WERI-Rb-1 (cell line): ENCODE measurements around the gene AJUBA.
"Not testable (repeated sequence)": the region's sequence is repeated elsewhere in the genome, so short reads cannot be mapped to it uniquely, and the experiment has no call there.

Source experiments
- DNase-seq: peaks from one replicate; pipeline ENCODE4 v3.0.0-alpha.2; 2020
- H3K27ac ChIP-seq: fragments of 250-450 bp; sonication (Bioruptor Pico); 2 replicates; pipeline ENCODE4 v1.5.1; 2020; ENCODE audit warnings: mild to moderate bottlenecking, moderate library complexity
- H3K27me3 ChIP-seq: fragments of 250-450 bp; sonication (Bioruptor Pico); 2 replicates; pipeline ENCODE4 v1.5.1; 2021; ENCODE audit warnings: mild to moderate bottlenecking, low read depth, moderate library complexity; ENCODE audit not compliant: insufficient read depth, severe bottlenecking
- H3K36me3 ChIP-seq: fragments of 250-450 bp; sonication (Bioruptor Pico); 2 replicates; pipeline ENCODE4 v1.5.1; 2020; ENCODE audit warnings: mild to moderate bottlenecking, moderate library complexity
- H3K4me3 ChIP-seq: 2 replicates; pipeline ENCODE4 v1.5.1; 2011; ENCODE audit warnings: low read depth, mild to moderate bottlenecking, control low read depth, low read length
- H3K9me3 ChIP-seq: fragments of 250-450 bp; sonication (Bioruptor Pico); 2 replicates; pipeline ENCODE4 v1.5.1; 2021; ENCODE audit warnings: mild to moderate bottlenecking, moderate library complexity; ENCODE audit not compliant: severe bottlenecking
- CTCF ChIP-seq: IDR thresholded peaks from 2 replicates; pipeline ENCODE4 v1.5.1; 2011; ENCODE audit warnings: low read depth, mild to moderate bottlenecking, control low read depth, inconsistent platforms, low read length

Gene AJUBA

GRCh38 chr14:23018107-23018506, 35.8 kb upstream of the AJUBA start:
- no peak overlapping the region for H3K27ac ChIP-seq
- H3K27me3 ChIP-seq: no peaks in the 10 kb centered on the region
- no peak overlapping the region for H3K4me3 ChIP-seq
- no peaks in the 10 kb centered on the region for H3K9me3 ChIP-seq
- no peak for TF ChIP-seq CTCF
- no peaks in the 10 kb centered on the region for H3K36me3 ChIP-seq
- no peak for DNase-seq

GRCh38 chr14:23017091-23017490, 34.7 kb upstream of the AJUBA start:
- H3K4me3 ChIP-seq: no peak overlapping the region
- no peaks in the 10 kb centered on the region for H3K9me3 ChIP-seq
- H3K36me3 ChIP-seq: no peaks in the 10 kb centered on the region
- DNase-seq: no peak
- no peak overlapping the region for H3K27ac ChIP-seq
- no peaks in the 10 kb centered on the region for H3K27me3 ChIP-seq
- no peak for TF ChIP-seq CTCF

- no peak overlapping the region for H3K27ac ChIP-seq
- H3K4me3 ChIP-seq: no peak overlapping the region
- DNase-seq: no peak
- no peak for TF ChIP-seq CTCF
- no peaks in the 10 kb centered on the region for H3K9me3 ChIP-seq
- H3K36me3 ChIP-seq: no peaks in the 10 kb centered on the region
- H3K27me3 ChIP-seq: no peaks in the 10 kb centered on the region
Observed at GRCh38 chr14:23015618-23016017, 33.3 kb upstream of the AJUBA start.

DNA sequence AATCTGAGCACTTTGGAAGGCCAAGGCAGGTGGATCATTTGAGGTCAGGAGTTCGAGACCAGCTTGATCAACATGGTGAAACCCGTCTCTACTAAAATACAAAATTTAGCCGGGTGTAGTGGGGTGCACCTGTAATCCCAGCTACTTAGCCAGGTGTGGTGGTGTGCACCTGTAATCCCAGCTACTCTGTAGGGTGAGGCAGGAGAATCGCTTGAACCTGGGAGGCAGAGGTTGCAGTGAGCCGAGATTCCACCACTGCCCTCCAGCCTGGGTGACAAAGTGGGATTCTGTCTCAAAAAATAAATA, 31.4 kb upstream of the AJUBA start:
- not testable (repeated sequence) for DNase-seq, H3K27me3 ChIP-seq, H3K36me3 ChIP-seq, H3K4me3 ChIP-seq, H3K9me3 ChIP-seq, H3K27ac ChIP-seq

GRCh38 chr14:23013054-23013748, 30.9 kb upstream of the AJUBA start:
- Histone ChIP-seq H3K36me3 (no peaks in the 10 kb centered on the region), H3K27ac (no peak overlapping the region), H3K9me3 (no peaks in the 10 kb centered on the region), H3K27me3 (no peaks in the 10 kb centered on the region), H3K4me3 (no peak overlapping the region)
- DNase-seq: no peak
- TF ChIP-seq CTCF: no peak

DNA sequence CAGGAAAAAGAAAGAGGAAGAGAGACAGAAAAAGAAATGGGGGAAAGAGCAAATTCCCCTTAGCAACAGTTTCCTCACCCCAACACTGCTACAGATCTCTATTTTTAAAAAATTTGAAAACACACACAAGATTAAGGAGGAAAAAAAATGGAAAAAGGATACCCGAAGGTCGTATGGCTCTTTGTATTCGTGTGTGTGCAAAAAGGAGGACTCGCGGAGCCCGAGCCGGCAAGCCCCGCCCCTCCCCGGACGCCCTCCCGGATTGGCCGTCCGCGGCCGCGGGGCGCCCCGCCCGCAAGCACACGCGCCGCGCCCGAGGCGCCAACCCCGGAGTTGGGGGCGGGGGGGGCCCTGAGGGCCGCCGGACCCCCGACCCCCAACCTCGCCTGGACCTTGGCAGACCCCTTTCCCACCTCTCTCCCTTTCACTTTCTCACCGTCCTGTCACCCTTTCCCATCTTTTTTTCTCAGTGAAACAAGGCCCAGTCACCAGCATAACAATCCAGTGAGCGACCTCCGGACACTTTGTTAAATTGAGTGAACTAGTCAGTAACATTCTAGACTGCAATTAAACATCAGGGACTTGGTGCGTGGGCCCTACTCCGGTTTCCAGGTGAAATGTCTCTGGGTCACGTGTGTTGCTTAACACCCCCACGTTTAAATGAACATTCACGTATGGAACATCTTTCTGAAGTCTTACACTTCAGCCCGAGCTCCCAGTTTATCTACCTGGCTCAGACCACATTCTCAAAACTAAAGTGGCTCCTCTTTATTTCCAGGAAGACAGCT, 27.8 kb upstream of the AJUBA start, which contains the start of gene C14orf93:
Gene C14orf93, minus strand, starts transcription at position 205 of the 788 bp plus-strand sequence. CDS start 11,120 bp downstream, outside the sequence.
- no peaks in the 10 kb centered on the region for H3K9me3 ChIP-seq
- TF ChIP-seq CTCF: no peak

More for the DNA sequence above, 27.8 kb upstream of the AJUBA start, which contains the start of gene C14orf93:
- Histone ChIP-seq H3K27ac (peak within 1 kb of the TSS; percentile 89), H3K27me3 (no peaks in the 10 kb centered on the region), H3K4me3 (peak within 1 kb of the TSS; percentile 58), H3K36me3 (no peaks in the 10 kb centered on the region)
- peak; percentile 84 for DNase-seq
